Cardiac muscle cell (in vitro differentiated cells and primary cell): Measurements from ENCODE around the gene AP1S2. TPM values are rescaled to one million over a fixed set of nuclear protein-coding genes. Genes with fewer than 3 reads are reported as not detected.

ENCODE experiments used
- DNase-seq, 2 donors: peaks; one replicate each; pipeline versions ENCODE4 v3.0.0 to v3.0.0-alpha.2; 2010 to 2017; ENCODE audit warnings: low read depth in 1 of 2, low spot score in 1 of 2
- H3K27ac ChIP-seq: fragments of 200-600 bp; sonication (generic); 2 replicates; pipeline ENCODE4 v1.5.1; 2016
- H3K27me3 ChIP-seq: fragments of 200-600 bp; sonication (generic); 2 replicates; pipeline ENCODE4 v1.6.0; 2016; ENCODE audit warnings: control low read depth
- H3K36me3 ChIP-seq: fragments of 200-600 bp; sonication (generic); 2 replicates; pipeline ENCODE4 v1.5.1; 2016; ENCODE audit warnings: control low read depth
- H3K4me1 ChIP-seq: fragments of 200-600 bp; sonication (generic); 2 replicates; pipeline ENCODE4 v1.8.1; 2017; ENCODE audit warnings: low read depth, mild to moderate bottlenecking, mixed run types
- H3K4me3 ChIP-seq: fragments of 200-600 bp; sonication (generic); 2 replicates; pipeline ENCODE4 v1.5.1; 2016; ENCODE audit warnings: mild to moderate bottlenecking
- H3K9me3 ChIP-seq: fragments of 200-600 bp; sonication (generic); 2 replicates; pipeline ENCODE4 v1.5.1; 2017; ENCODE audit warnings: low read depth, mild to moderate bottlenecking, control low read depth
- polyA plus RNA-seq: library from polyadenylated mRNA; unstranded; fragments of >200 nt; fragmentation: Nextera tagmentation; extraction: Ambion mirVana; gene quantifications from 2 replicates; pipeline ENCODE4 v1.2.1, GENCODE V29; 2016
- total RNA-seq: library from RNA; depleted of rRNA; stranded (reverse); fragments of >200 nt; gene quantifications from 2 replicates; pipeline ENCODE4 v1.2.3, GENCODE V29; 2016
- TF ChIP-seq, protein P1 (sequence below): IDR thresholded peaks from 2 replicates; pipeline ENCODE4 v1.5.1; 2012; ENCODE audit warnings: low read depth, mild to moderate bottlenecking, low read length

AP1S2 gene
- total and polyA plus RNA-seq, 2 experiments from 2014 or later: 132 to 177 TPM

DNA sequence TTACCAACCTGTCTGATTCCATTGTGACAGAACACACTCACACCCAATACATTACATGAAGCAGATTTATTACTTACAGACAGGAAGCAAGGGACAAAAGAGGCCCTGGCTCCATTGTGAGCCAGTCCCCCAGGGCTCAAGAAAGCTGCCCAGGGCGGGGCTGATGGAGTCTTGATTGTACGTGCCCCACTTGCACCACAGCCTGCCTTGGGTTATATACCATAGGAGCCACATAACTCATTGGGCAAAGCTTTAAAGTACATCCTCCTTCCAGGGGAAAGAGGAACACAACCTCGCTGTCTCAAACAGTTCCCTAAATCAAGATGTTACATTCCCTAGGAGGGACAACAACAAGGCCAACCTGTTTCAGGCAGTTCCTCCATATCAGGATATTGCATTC is 67.7 kb downstream of the AP1S2 start:
- H3K36me3 ChIP-seq: peaks cover 16% of the 10 kb centered on the region
- H3K27me3 ChIP-seq: no peaks in the 10 kb centered on the region
- no peak overlapping the region for H3K4me3 ChIP-seq
- H3K4me1 ChIP-seq: peaks cover 4% of the 10 kb centered on the region
- H3K9me3 ChIP-seq: no peaks in the 10 kb centered on the region
- TF ChIP-seq, protein P1, sequence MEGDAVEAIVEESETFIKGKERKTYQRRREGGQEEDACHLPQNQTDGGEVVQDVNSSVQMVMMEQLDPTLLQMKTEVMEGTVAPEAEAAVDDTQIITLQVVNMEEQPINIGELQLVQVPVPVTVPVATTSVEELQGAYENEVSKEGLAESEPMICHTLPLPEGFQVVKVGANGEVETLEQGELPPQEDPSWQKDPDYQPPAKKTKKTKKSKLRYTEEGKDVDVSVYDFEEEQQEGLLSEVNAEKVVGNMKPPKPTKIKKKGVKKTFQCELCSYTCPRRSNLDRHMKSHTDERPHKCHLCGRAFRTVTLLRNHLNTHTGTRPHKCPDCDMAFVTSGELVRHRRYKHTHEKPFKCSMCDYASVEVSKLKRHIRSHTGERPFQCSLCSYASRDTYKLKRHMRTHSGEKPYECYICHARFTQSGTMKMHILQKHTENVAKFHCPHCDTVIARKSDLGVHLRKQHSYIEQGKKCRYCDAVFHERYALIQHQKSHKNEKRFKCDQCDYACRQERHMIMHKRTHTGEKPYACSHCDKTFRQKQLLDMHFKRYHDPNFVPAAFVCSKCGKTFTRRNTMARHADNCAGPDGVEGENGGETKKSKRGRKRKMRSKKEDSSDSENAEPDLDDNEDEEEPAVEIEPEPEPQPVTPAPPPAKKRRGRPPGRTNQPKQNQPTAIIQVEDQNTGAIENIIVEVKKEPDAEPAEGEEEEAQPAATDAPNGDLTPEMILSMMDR: no peak
- no peak overlapping the region for H3K27ac ChIP-seq
- DNase-seq: no peak

- Histone ChIP-seq H3K27ac (no peak overlapping the region), H3K9me3 (no peaks in the 10 kb centered on the region), H3K36me3 (peaks cover 16% of the 10 kb centered on the region), H3K4me1 (no peaks in the 10 kb centered on the region), H3K4me3 (no peak overlapping the region), H3K27me3 (no peaks in the 10 kb centered on the region)
- TF ChIP-seq, protein P1: no peak
- DNase-seq: no peak
Observed at GRCh38 chrX:15785176-15785750, 69.3 kb downstream of the AP1S2 start.

GRCh38 chrX:15781961-15782699 is 72.5 kb downstream of the AP1S2 start:
- H3K9me3 ChIP-seq: no peaks in the 10 kb centered on the region
- no peaks in the 10 kb centered on the region for H3K4me1 ChIP-seq
- H3K4me3 ChIP-seq: no peak overlapping the region
- peaks cover 29% of the 10 kb centered on the region for H3K36me3 ChIP-seq
- no peak overlapping the region for H3K27ac ChIP-seq
- no peak for DNase-seq
- TF ChIP-seq, protein P1: no peak
- no peaks in the 10 kb centered on the region for H3K27me3 ChIP-seq

Other genes with a start within 250 kb of the AP1S2 start
- gene CLTRN, start 190.0 kb downstream of the AP1S2 start, total RNA-seq: 0.32 and 1.0 TPM in 2 replicates
- 0.96 and 3.7 TPM in 2 replicates for gene CLTRN, start 190.0 kb downstream of the AP1S2 start, polyA plus RNA-seq
- 5.6 and 9.9 TPM in 2 replicates for gene CA5B, start 116.5 kb downstream of the AP1S2 start, total RNA-seq
- gene CA5B, start 116.5 kb downstream of the AP1S2 start, polyA plus RNA-seq: 7.1 and 10.4 TPM in 2 replicates
- 7.9 and 10.6 TPM in 2 replicates for gene ZRSR2, start 64.3 kb downstream of the AP1S2 start, total RNA-seq
- gene ZRSR2, start 64.3 kb downstream of the AP1S2 start, polyA plus RNA-seq: 15.5 and 21.1 TPM in 2 replicates